ENCODE data around the gene MEMO1.
"Not testable (repeated sequence)": the region's sequence is repeated elsewhere in the genome, so short reads cannot be mapped to it uniquely, and the experiment has no call there.

The MEMO1 gene

GRCh38 chr2:31956312-31956711 is 54.5 kb downstream of the MEMO1 start:
- Histone ChIP-seq H3K9ac (ENCODE audit: low read length) (no peak overlapping the region), H3K23ac (ENCODE audit: low read length) (no peak overlapping the region), H3K27ac (ENCODE audit: low read depth, low read length) (no peak overlapping the region), H3K79me1 (ENCODE audit: low read length) (peaks cover 2% of the 10 kb centered on the region), H3K4ac (ENCODE audit: low read depth, low read length) (no peak overlapping the region), H3K4me3 (ENCODE audit: low read length) (no peak overlapping the region), H4K8ac (ENCODE audit: low read depth, low read length) (no peak overlapping the region), H2BK5ac (ENCODE audit: low read length) (no peak overlapping the region), H2BK120ac (ENCODE audit: low read depth, low read length) (no peak overlapping the region), H4K5ac (ENCODE audit: low read length) (no peak overlapping the region), H3K36me3 (ENCODE audit: control insufficient read depth, insufficient read depth, low read length) (no peaks in the 10 kb centered on the region), H2AK5ac (ENCODE audit: low read length) (no peak overlapping the region), H3K18ac (ENCODE audit: low read length) (no peak overlapping the region), H3K56ac (ENCODE audit: low read length) (no peak overlapping the region), H3K27me3 (ENCODE audit: insufficient read depth, low read length, poor library complexity) (no peaks in the 10 kb centered on the region), H3K4me1 (ENCODE audit: control insufficient read depth, low read depth, low read length) (no peaks in the 10 kb centered on the region), H3K79me2 (ENCODE audit: control insufficient read depth, insufficient read depth, low read length) (peaks cover 8% of the 10 kb centered on the region), H2BK15ac (replicated peaks; ENCODE audit: low read depth) (no peak overlapping the region), H3K4me2 (ENCODE audit: low read length) (no peak overlapping the region)
- no CpG with 5 or more reads among the region's 1 CpG for WGBS (ENCODE audit: extremely low coverage, insufficient coverage, low lambda C conversion rate)
- DNase-seq: no peak

- H3K36me3 ChIP-seq (ENCODE audit: control insufficient read depth, insufficient read depth, low read length); H2BK120ac ChIP-seq (ENCODE audit: low read depth, low read length); H3K27ac ChIP-seq (ENCODE audit: low read depth, low read length); H3K4me3 ChIP-seq (ENCODE audit: low read length); H3K79me1 ChIP-seq (ENCODE audit: low read length); H3K56ac ChIP-seq (ENCODE audit: low read length); H4K5ac ChIP-seq (ENCODE audit: low read length); H2BK5ac ChIP-seq (ENCODE audit: low read length); H3K4ac ChIP-seq (ENCODE audit: low read depth, low read length); H2AK5ac ChIP-seq (ENCODE audit: low read length); H3K23ac ChIP-seq (ENCODE audit: low read length); H3K9ac ChIP-seq (ENCODE audit: low read length); DNase-seq; H3K4me2 ChIP-seq (ENCODE audit: low read length); H3K27me3 ChIP-seq (ENCODE audit: insufficient read depth, low read length, poor library complexity); H3K4me1 ChIP-seq (ENCODE audit: control insufficient read depth, low read depth, low read length); H4K8ac ChIP-seq (ENCODE audit: low read depth, low read length); H2BK15ac ChIP-seq (replicated peaks; ENCODE audit: low read depth); H3K79me2 ChIP-seq (ENCODE audit: control insufficient read depth, insufficient read depth, low read length); H3K18ac ChIP-seq (ENCODE audit: low read length): not testable (repeated sequence)
- no CpG with 5 or more reads among the region's 9 CpGs for WGBS (ENCODE audit: extremely low coverage, insufficient coverage, low lambda C conversion rate)
These were observed 57.7 kb downstream of the MEMO1 start for GRCh38 chr2:31953095-31953494.

- WGBS (ENCODE audit: extremely low coverage, insufficient coverage, low lambda C conversion rate): no CpG with 5 or more reads among the region's 4 CpGs
- H4K5ac ChIP-seq (ENCODE audit: low read length): no peak overlapping the region
- H3K23ac ChIP-seq (ENCODE audit: low read length): no peak overlapping the region
- no peak overlapping the region for H3K56ac ChIP-seq (ENCODE audit: low read length)
- peaks cover 12% of the 10 kb centered on the region for H3K79me2 ChIP-seq (ENCODE audit: control insufficient read depth, insufficient read depth, low read length)
- H3K4me2 ChIP-seq (ENCODE audit: low read length): no peak overlapping the region
- no peak overlapping the region for H3K18ac ChIP-seq (ENCODE audit: low read length)
- H3K36me3 ChIP-seq (ENCODE audit: control insufficient read depth, insufficient read depth, low read length): no peaks in the 10 kb centered on the region
- H2BK15ac ChIP-seq (replicated peaks; ENCODE audit: low read depth): no peak overlapping the region
- H2BK120ac ChIP-seq (ENCODE audit: low read depth, low read length): no peak overlapping the region
- H3K4ac ChIP-seq (ENCODE audit: low read depth, low read length): no peak overlapping the region
- H3K79me1 ChIP-seq (ENCODE audit: low read length): peaks cover 4% of the 10 kb centered on the region
- H3K27me3 ChIP-seq (ENCODE audit: insufficient read depth, low read length, poor library complexity): no peaks in the 10 kb centered on the region
- H4K8ac ChIP-seq (ENCODE audit: low read depth, low read length): no peak overlapping the region
- H2BK5ac ChIP-seq (ENCODE audit: low read length): no peak overlapping the region
- H3K27ac ChIP-seq (ENCODE audit: low read depth, low read length): no peak overlapping the region
- H3K4me1 ChIP-seq (ENCODE audit: control insufficient read depth, low read depth, low read length): no peaks in the 10 kb centered on the region
- H3K4me3 ChIP-seq (ENCODE audit: low read length): no peak overlapping the region
- H3K9ac ChIP-seq (ENCODE audit: low read length): no peak overlapping the region
- no peak for DNase-seq
- H2AK5ac ChIP-seq (ENCODE audit: low read length): no peak overlapping the region
These were observed 59.8 kb downstream of the MEMO1 start for GRCh38 chr2:31950946-31951562.

- no peaks in the 10 kb centered on the region for H3K27me3 ChIP-seq (ENCODE audit: insufficient read depth, low read length, poor library complexity)
- no peak overlapping the region for H4K8ac ChIP-seq (ENCODE audit: low read depth, low read length)
- H2AK5ac ChIP-seq (ENCODE audit: low read length): no peak overlapping the region
- H3K23ac ChIP-seq (ENCODE audit: low read length): no peak overlapping the region
- H4K5ac ChIP-seq (ENCODE audit: low read length): no peak overlapping the region
- no peak overlapping the region for H2BK15ac ChIP-seq (replicated peaks; ENCODE audit: low read depth)
- H3K4ac ChIP-seq (ENCODE audit: low read depth, low read length): no peak overlapping the region
- H3K4me1 ChIP-seq (ENCODE audit: control insufficient read depth, low read depth, low read length): peaks cover 2% of the 10 kb centered on the region
- DNase-seq: peak; percentile 62
- H3K27ac ChIP-seq (ENCODE audit: low read depth, low read length): no peak overlapping the region
- H3K36me3 ChIP-seq (ENCODE audit: control insufficient read depth, insufficient read depth, low read length): no peaks in the 10 kb centered on the region
- H2BK5ac ChIP-seq (ENCODE audit: low read length): no peak overlapping the region
- no peak overlapping the region for H3K4me2 ChIP-seq (ENCODE audit: low read length)
- H3K9ac ChIP-seq (ENCODE audit: low read length): no peak overlapping the region
- H3K79me1 ChIP-seq (ENCODE audit: low read length): peaks cover 6% of the 10 kb centered on the region
- WGBS (ENCODE audit: extremely low coverage, insufficient coverage, low lambda C conversion rate): no CpG with 5 or more reads among the region's 2 CpGs
- no peak overlapping the region for H3K18ac ChIP-seq (ENCODE audit: low read length)
- no peak overlapping the region for H3K4me3 ChIP-seq (ENCODE audit: low read length)
- H2BK120ac ChIP-seq (ENCODE audit: low read depth, low read length): no peak overlapping the region
- H3K79me2 ChIP-seq (ENCODE audit: control insufficient read depth, insufficient read depth, low read length): peaks cover 14% of the 10 kb centered on the region
- no peak overlapping the region for H3K56ac ChIP-seq (ENCODE audit: low read length)
These were observed 62.9 kb downstream of the MEMO1 start for GRCh38 chr2:31947871-31948270.

- no peak overlapping the region for H3K23ac ChIP-seq (ENCODE audit: low read length)
- no peak overlapping the region for H2AK5ac ChIP-seq (ENCODE audit: low read length)
- H4K8ac ChIP-seq (ENCODE audit: low read depth, low read length): no peak overlapping the region
- no CpG with 5 or more reads among the region's 4 CpGs for WGBS (ENCODE audit: extremely low coverage, insufficient coverage, low lambda C conversion rate)
- no peak overlapping the region for H4K5ac ChIP-seq (ENCODE audit: low read length)
- peaks cover 2% of the 10 kb centered on the region for H3K4me1 ChIP-seq (ENCODE audit: control insufficient read depth, low read depth, low read length)
- H3K79me1 ChIP-seq (ENCODE audit: low read length): peaks cover 6% of the 10 kb centered on the region
- DNase-seq: no peak
- H2BK15ac ChIP-seq (replicated peaks; ENCODE audit: low read depth): no peak overlapping the region
- H3K56ac ChIP-seq (ENCODE audit: low read length): no peak overlapping the region
- H3K79me2 ChIP-seq (ENCODE audit: control insufficient read depth, insufficient read depth, low read length): peaks cover 14% of the 10 kb centered on the region
- no peak overlapping the region for H3K4ac ChIP-seq (ENCODE audit: low read depth, low read length)
- H3K27me3 ChIP-seq (ENCODE audit: insufficient read depth, low read length, poor library complexity): no peaks in the 10 kb centered on the region
- H3K4me2 ChIP-seq (ENCODE audit: low read length): no peak overlapping the region
- no peaks in the 10 kb centered on the region for H3K36me3 ChIP-seq (ENCODE audit: control insufficient read depth, insufficient read depth, low read length)
- no peak overlapping the region for H2BK5ac ChIP-seq (ENCODE audit: low read length)
- H3K27ac ChIP-seq (ENCODE audit: low read depth, low read length): no peak overlapping the region
- H3K18ac ChIP-seq (ENCODE audit: low read length): no peak overlapping the region
- no peak overlapping the region for H3K4me3 ChIP-seq (ENCODE audit: low read length)
- no peak overlapping the region for H3K9ac ChIP-seq (ENCODE audit: low read length)
- no peak overlapping the region for H2BK120ac ChIP-seq (ENCODE audit: low read depth, low read length)
These were observed 64.0 kb downstream of the MEMO1 start for GRCh38 chr2:31946838-31947237.

GRCh38 chr2:31945572-31945935 is 65.3 kb downstream of the MEMO1 start:
- H2BK120ac ChIP-seq (ENCODE audit: low read depth, low read length): no peak overlapping the region
- no CpG with 5 or more reads among the region's 1 CpG for WGBS (ENCODE audit: extremely low coverage, insufficient coverage, low lambda C conversion rate)
- no peak overlapping the region for H2AK5ac ChIP-seq (ENCODE audit: low read length)
- no peak overlapping the region for H3K23ac ChIP-seq (ENCODE audit: low read length)
- no peak overlapping the region for H2BK5ac ChIP-seq (ENCODE audit: low read length)
- no peak overlapping the region for H4K8ac ChIP-seq (ENCODE audit: low read depth, low read length)
- no peaks in the 10 kb centered on the region for H3K27me3 ChIP-seq (ENCODE audit: insufficient read depth, low read length, poor library complexity)
- H3K4me2 ChIP-seq (ENCODE audit: low read length): no peak overlapping the region
- H3K79me1 ChIP-seq (ENCODE audit: low read length): peaks cover 4% of the 10 kb centered on the region
- DNase-seq: peak; percentile 32
- H3K4ac ChIP-seq (ENCODE audit: low read depth, low read length): no peak overlapping the region
- no peak overlapping the region for H4K5ac ChIP-seq (ENCODE audit: low read length)
- H2BK15ac ChIP-seq (replicated peaks; ENCODE audit: low read depth): no peak overlapping the region
- no peak overlapping the region for H3K18ac ChIP-seq (ENCODE audit: low read length)
- no peak overlapping the region for H3K9ac ChIP-seq (ENCODE audit: low read length)
- peaks cover 2% of the 10 kb centered on the region for H3K4me1 ChIP-seq (ENCODE audit: control insufficient read depth, low read depth, low read length)
- H3K27ac ChIP-seq (ENCODE audit: low read depth, low read length): no peak overlapping the region
- no peak overlapping the region for H3K56ac ChIP-seq (ENCODE audit: low read length)
- no peaks in the 10 kb centered on the region for H3K36me3 ChIP-seq (ENCODE audit: control insufficient read depth, insufficient read depth, low read length)
- peaks cover 12% of the 10 kb centered on the region for H3K79me2 ChIP-seq (ENCODE audit: control insufficient read depth, insufficient read depth, low read length)
- no peak overlapping the region for H3K4me3 ChIP-seq (ENCODE audit: low read length)

All from mesendoderm (in vitro differentiated cells).